Fibroblast of lung (primary cell): ENCODE results near the gene THOC1. TPM values are rescaled to one million over a fixed set of nuclear protein-coding genes. Genes with fewer than 3 reads are reported as not detected.

Source experiments
- DNase-seq, 2 donors: peaks; one replicate each; pipeline versions ENCODE4 v3.0.0 to v3.0.0-alpha.2; 2010; ENCODE audit warnings: low read depth in 2 of 2
- H2AFZ ChIP-seq: 2 replicates; pipeline ENCODE4 v1.5.1; 2012; ENCODE audit warnings: low read length, control low read depth, inconsistent platforms
- H3K27ac ChIP-seq: 2 replicates; pipeline ENCODE4 v1.5.1; 2011; ENCODE audit warnings: low read length, control low read depth; ENCODE audit not compliant: insufficient read depth
- H3K27me3 ChIP-seq: 2 replicates; pipeline ENCODE4 v1.5.1; 2011; ENCODE audit warnings: mild to moderate bottlenecking, low read length; ENCODE audit not compliant: control insufficient read depth, insufficient read depth
- H3K36me3 ChIP-seq: 2 replicates; pipeline ENCODE4 v1.5.1; 2011; ENCODE audit warnings: low read length; ENCODE audit not compliant: control insufficient read depth, insufficient read depth
- H3K4me1 ChIP-seq: 2 replicates; pipeline ENCODE4 v1.5.1; 2011; ENCODE audit warnings: low read length; ENCODE audit not compliant: control insufficient read depth, insufficient read depth; ENCODE audit errors: extremely low read depth
- H3K4me2 ChIP-seq: 2 replicates; pipeline ENCODE4 v1.5.1; 2011; ENCODE audit warnings: low read length, control low read depth; ENCODE audit not compliant: insufficient read depth; ENCODE audit errors: extremely low read depth
- H3K4me3 ChIP-seq, 4 experiments: fragments of 200-600 bp in 1 of 4; sonication (generic) in 1 of 4; replicated peaks in 1 of 4; 2 replicates each; pipeline ENCODE4 v1.5.1; 2011 to 2016; ENCODE audit warnings: low read length in 4 of 4, low read depth in 3 of 4, mild to moderate bottlenecking in 3 of 4, control low read depth in 2 of 4, inconsistent platforms in 1 of 4, mixed read lengths in 1 of 4; ENCODE audit not compliant: insufficient read depth in 1 of 4; ENCODE audit errors: control extremely low read depth in 1 of 4
- H3K79me2 ChIP-seq: 2 replicates; pipeline ENCODE4 v1.5.1; 2012; ENCODE audit warnings: mild to moderate bottlenecking, low read length, inconsistent platforms; ENCODE audit not compliant: control insufficient read depth, insufficient read depth
- H3K9ac ChIP-seq: 2 replicates; pipeline ENCODE4 v1.5.1; 2011; ENCODE audit warnings: mild to moderate bottlenecking, low read length, control low read depth; ENCODE audit not compliant: insufficient read depth
- H3K9me3 ChIP-seq: 2 replicates; pipeline ENCODE4 v1.5.1; 2012; ENCODE audit warnings: low read depth, low read length; ENCODE audit not compliant: control insufficient read depth, insufficient read depth
- H4K20me1 ChIP-seq: 2 replicates; pipeline ENCODE4 v1.5.1; 2011; ENCODE audit warnings: low read length; ENCODE audit not compliant: control insufficient read depth, insufficient read depth; ENCODE audit errors: extremely low read depth
- CTCF ChIP-seq, 2 donors: IDR thresholded peaks in 1 of 2; conservative IDR thresholded peaks in 1 of 2; 1 replicate in 1 of 2; 2 replicates in 1 of 2; pipeline ENCODE4 v1.5.1; 2011 to 2012; ENCODE audit warnings: low read length in 2 of 2, control low read depth in 1 of 2, inconsistent platforms in 1 of 2, low read depth in 1 of 2, mild to moderate bottlenecking in 1 of 2
- EZH2 ChIP-seq: IDR thresholded peaks from 2 replicates; pipeline ENCODE4 v1.5.1; 2012; ENCODE audit warnings: low read length, control low read depth, mild to moderate bottlenecking; ENCODE audit errors: missing control alignments
- polyA plus RNA-seq, 2 donors: library from polyadenylated mRNA; depleted of rRNA in 1 of 2; stranded (reverse) in 1 of 2; unstranded in 1 of 2; fragments of >200 nt; gene quantifications; 2 replicates each; pipeline ENCODE4 v1.2.1, GENCODE V29; 2011 to 2012; ENCODE audit warnings: missing spikeins in 1 of 2
- total RNA-seq: library from RNA; depleted of rRNA; stranded (reverse); fragments of >200 nt; gene quantifications from 2 replicates; pipeline ENCODE4 v1.2.1, GENCODE V29; 2014

THOC1 gene
- total and polyA plus RNA-seq, 2 donors (not counting 1 experiment from before 2014, with no cell fraction given): 18.2 to 35.2 TPM

GRCh38 chr18:305003-305501 lies 37.2 kb upstream of the THOC1 start:
- no peaks in the 10 kb centered on the region for H3K79me2 ChIP-seq
- peaks cover 17% of the 10 kb centered on the region for H3K27me3 ChIP-seq
- no peaks in the 10 kb centered on the region for H3K4me1 ChIP-seq
- no peak overlapping the region for H3K27ac ChIP-seq
- H3K9me3 ChIP-seq: no peaks in the 10 kb centered on the region
- no peaks in the 10 kb centered on the region for H3K36me3 ChIP-seq
- no peak overlapping the region for H3K4me3 ChIP-seq
- no peaks in the 10 kb centered on the region for H4K20me1 ChIP-seq
- no peak for TF ChIP-seq EZH2
- no peak for TF ChIP-seq CTCF (conservative IDR thresholded peaks at IDR 0.05 in 1 of 2, IDR thresholded peaks at IDR 0.05 in 1 of 2; ENCODE audit: low read depth in 1 of 2, low read length in 2 of 2)
- no peak overlapping the region for H3K9ac ChIP-seq
- DNase-seq: peak in 1 of 2 donors; percentile 19
- H2AFZ ChIP-seq: no peak overlapping the region
- no peak overlapping the region for H3K4me2 ChIP-seq

GRCh38 chr18:303607-304006 lies 35.8 kb upstream of the THOC1 start:
- peaks cover 17% of the 10 kb centered on the region for H3K27me3 ChIP-seq
- no peaks in the 10 kb centered on the region for H4K20me1 ChIP-seq
- no peak for TF ChIP-seq CTCF (conservative IDR thresholded peaks at IDR 0.05 in 1 of 2, IDR thresholded peaks at IDR 0.05 in 1 of 2; ENCODE audit: low read depth in 1 of 2, low read length in 2 of 2)
- no peak for TF ChIP-seq EZH2
- H3K4me2 ChIP-seq: no peak overlapping the region
- no peak overlapping the region for H3K9ac ChIP-seq
- no peaks in the 10 kb centered on the region for H3K79me2 ChIP-seq
- DNase-seq: no peak
- H3K27ac ChIP-seq: no peak overlapping the region
- H3K36me3 ChIP-seq: no peaks in the 10 kb centered on the region
- H3K9me3 ChIP-seq: no peaks in the 10 kb centered on the region
- no peaks in the 10 kb centered on the region for H3K4me1 ChIP-seq
- no peak overlapping the region for H3K4me3 ChIP-seq
- H2AFZ ChIP-seq: no peak overlapping the region

- peaks cover 17% of the 10 kb centered on the region for H3K27me3 ChIP-seq
- H2AFZ ChIP-seq: no peak overlapping the region
- no peak overlapping the region for H3K27ac ChIP-seq
- no peaks in the 10 kb centered on the region for H3K36me3 ChIP-seq
- no peak for TF ChIP-seq EZH2
- TF ChIP-seq CTCF (conservative IDR thresholded peaks at IDR 0.05 in 1 of 2, IDR thresholded peaks at IDR 0.05 in 1 of 2; ENCODE audit: low read depth in 1 of 2, low read length in 2 of 2): no peak
- H3K9ac ChIP-seq: no peak overlapping the region
- no peaks in the 10 kb centered on the region for H4K20me1 ChIP-seq
- H3K4me1 ChIP-seq: no peaks in the 10 kb centered on the region
- H3K4me2 ChIP-seq: no peak overlapping the region
- H3K4me3 ChIP-seq: no peak overlapping the region
- no peaks in the 10 kb centered on the region for H3K79me2 ChIP-seq
- DNase-seq: no peak
- H3K9me3 ChIP-seq: no peaks in the 10 kb centered on the region
These were observed 35.2 kb upstream of the THOC1 start for GRCh38 chr18:303011-303410.
